NCI-H1694 (cell line): ENCODE measurements around the gene NUMBL.
"Not testable (repeated sequence)": the region's sequence is repeated elsewhere in the genome, so short reads cannot be mapped to it uniquely, and the experiment has no call there.

ENCODE experiments used
- DNase-seq: peaks from one replicate; lab custom pipeline; 2025; lab: John Stamatoyannopoulos, UW

The NUMBL gene

GRCh38 chr19:40627486-40628279 is 62.8 kb downstream of the NUMBL start:
- no peak for DNase-seq

GRCh38 chr19:40626918-40627317 is 63.5 kb downstream of the NUMBL start:
- no peak for DNase-seq

GRCh38 chr19:40625406-40626120 is 64.9 kb downstream of the NUMBL start:
- no peak for DNase-seq

- DNase-seq: not testable (repeated sequence)
Measured at GRCh38 chr19:40624369-40625153, 65.9 kb downstream of the NUMBL start.

- no peak for DNase-seq
Measured at GRCh38 chr19:40623403-40624251, 66.8 kb downstream of the NUMBL start.

- no peak for DNase-seq
Measured at GRCh38 chr19:40622773-40623075, 67.7 kb downstream of the NUMBL start.

GRCh38 chr19:40621966-40622772 is 68.3 kb downstream of the NUMBL start:
- DNase-seq: no peak

GRCh38 chr19:40621283-40621682 is 69.2 kb downstream of the NUMBL start:
- DNase-seq: no peak

GRCh38 chr19:40620161-40620485 is 70.3 kb downstream of the NUMBL start:
- DNase-seq: no peak

- peak; percentile 64 for DNase-seq
Measured at GRCh38 chr19:40619333-40620160, 70.9 kb downstream of the NUMBL start.

GRCh38 chr19:40617961-40618360 is 72.5 kb downstream of the NUMBL start:
- DNase-seq: no peak

- no peak for DNase-seq
Measured at GRCh38 chr19:40616941-40617340, 73.5 kb downstream of the NUMBL start.

- no peak for DNase-seq
Measured at GRCh38 chr19:40616178-40616577, 74.3 kb downstream of the NUMBL start.
